ENCODE results near the gene CBLN1.

- no peak for TF ChIP-seq CTCF (IDR thresholded peaks at IDR 0.05; ENCODE audit: poor library complexity, severe bottlenecking)
- TF ChIP-seq EP300 (conservative IDR thresholded peaks at IDR 0.05; ENCODE audit: poor library complexity, severe bottlenecking), result no peak
These were observed 30.9 kb downstream of the CBLN1 start for GRCh38 chr16:49250689-49251088.

All from neural cell (in vitro differentiated cells).